Astrocyte of the spinal cord (primary cell): ENCODE measurements around the gene RNF40.
A peak's percentile ranks its signal among the peaks of the same experiment; 100 is the strongest.

Experiments used
- DNase-seq: peaks from one replicate; pipeline ENCODE4 v3.0.0; 2011; ENCODE audit warnings: low read depth, low spot score
- H3K4me3 ChIP-seq: 2 replicates; pipeline ENCODE4 v1.5.1; 2011; ENCODE audit warnings: low read depth, mild to moderate bottlenecking, low read length, moderate library complexity
- CTCF ChIP-seq: IDR thresholded peaks from 2 replicates; pipeline ENCODE4 v1.5.1; 2012; ENCODE audit warnings: low read depth, mild to moderate bottlenecking, low read length, inconsistent platforms
- in situ Hi-C: cut with HindIII; loops from 2 replicates; pipeline ENCODE4 v1.10.0; 2017; ENCODE audit warnings: low sequenced_read_pairs

RNF40 gene

GRCh38 chr16:30775131-30775391 is 12.9 kb downstream of the RNF40 start:
- DNase-seq = no peak
- TF ChIP-seq CTCF = no peak
- in situ Hi-C loops = loop anchor here (25.0 kb wide), 1 partner anchor 112 kb away; the partner anchor contains the start of genes BCL7C and CTF1
- H3K4me3 ChIP-seq = peak overlapping the region; percentile 48

GRCh38 chr16:30775392-30776188 is 13.5 kb downstream of the RNF40 start:
- in situ Hi-C loops = loop anchor here (25.0 kb wide), 1 partner anchor 112 kb away; the partner anchor contains the start of genes BCL7C and CTF1
- no peak for TF ChIP-seq CTCF
- DNase-seq = peak; percentile 82
- H3K4me3 ChIP-seq = peak overlapping the region; percentile 48

DNA sequence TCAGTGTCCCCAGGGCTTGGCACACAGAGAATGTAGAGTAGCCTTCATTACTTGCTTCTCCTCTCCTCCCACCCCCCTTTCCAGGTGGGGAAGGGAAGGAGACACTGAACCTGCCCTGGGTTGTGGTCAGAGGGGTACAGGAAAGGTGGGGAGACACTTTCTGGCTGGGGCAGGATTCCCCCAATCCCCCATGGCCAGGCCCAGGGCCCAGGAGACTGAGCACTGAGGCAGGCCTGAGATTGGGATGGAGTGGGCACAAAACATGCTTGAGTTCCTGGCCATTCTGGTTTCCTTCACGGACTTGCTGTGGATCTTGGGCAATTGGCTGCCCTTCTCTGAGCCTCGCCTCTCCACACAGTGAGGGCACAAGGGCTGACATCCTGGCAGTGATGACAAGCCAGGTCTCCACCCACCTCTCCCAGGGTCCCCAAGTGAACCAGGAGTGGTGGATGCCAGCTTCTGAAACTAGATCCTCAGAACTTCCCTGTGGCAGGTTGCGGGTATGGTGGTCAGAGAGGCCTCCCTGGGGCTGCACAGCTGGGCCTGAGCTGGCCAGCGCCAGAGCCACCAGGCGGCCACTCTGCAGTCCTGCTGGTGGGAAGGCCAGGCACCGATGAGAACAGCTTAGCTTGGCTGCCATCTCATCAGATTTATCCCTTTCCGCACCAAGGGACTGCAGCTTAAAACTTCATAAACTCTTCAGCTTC is 15.6 kb downstream of the RNF40 start:
- no peak overlapping the region for H3K4me3 ChIP-seq
- no peak for DNase-seq
- in situ Hi-C loops = loop anchor here (25.0 kb wide), 1 partner anchor 110 kb away; the partner anchor contains the start of genes BCL7C and CTF1
- TF ChIP-seq CTCF = no peak

DNA sequence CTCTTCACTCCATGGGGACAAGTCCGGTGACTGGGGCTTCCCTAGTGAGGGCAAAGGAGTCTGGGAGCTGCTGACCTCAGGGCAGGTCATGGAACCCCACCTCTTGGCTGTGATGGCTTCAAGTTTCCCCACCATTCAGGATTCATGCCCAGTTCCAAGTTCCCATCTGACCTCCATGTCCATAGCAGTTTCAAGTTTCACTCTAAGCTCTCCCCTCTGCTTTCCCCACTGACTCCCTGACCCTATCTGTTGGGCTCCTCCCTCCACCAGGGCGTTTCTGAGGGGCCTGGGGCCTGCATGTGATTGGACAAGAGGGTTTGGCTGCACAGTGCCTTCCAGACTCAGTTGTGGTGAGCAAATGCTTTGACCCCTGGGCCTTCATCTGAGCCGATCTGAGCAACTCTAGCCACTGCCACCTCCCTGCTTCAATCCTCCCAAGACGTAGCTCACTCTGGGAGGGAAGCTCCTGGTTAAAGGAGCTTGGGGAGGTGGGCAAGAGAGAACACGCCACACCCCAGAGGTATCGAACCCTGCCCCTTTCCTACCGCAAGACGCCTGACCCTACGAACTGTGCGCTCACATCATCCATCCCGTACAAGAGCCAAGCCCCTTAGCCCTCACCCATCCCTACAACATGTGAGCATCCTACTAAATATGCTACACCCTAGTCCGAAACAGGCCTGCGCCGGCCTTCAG is 16.6 kb downstream of the RNF40 start:
- H3K4me3 ChIP-seq = no peak overlapping the region
- TF ChIP-seq CTCF = no peak
- no peak for DNase-seq
- in situ Hi-C loops = loop anchor here (25.0 kb wide), 1 partner anchor 109 kb away; the partner anchor contains the start of genes BCL7C and CTF1

DNA sequence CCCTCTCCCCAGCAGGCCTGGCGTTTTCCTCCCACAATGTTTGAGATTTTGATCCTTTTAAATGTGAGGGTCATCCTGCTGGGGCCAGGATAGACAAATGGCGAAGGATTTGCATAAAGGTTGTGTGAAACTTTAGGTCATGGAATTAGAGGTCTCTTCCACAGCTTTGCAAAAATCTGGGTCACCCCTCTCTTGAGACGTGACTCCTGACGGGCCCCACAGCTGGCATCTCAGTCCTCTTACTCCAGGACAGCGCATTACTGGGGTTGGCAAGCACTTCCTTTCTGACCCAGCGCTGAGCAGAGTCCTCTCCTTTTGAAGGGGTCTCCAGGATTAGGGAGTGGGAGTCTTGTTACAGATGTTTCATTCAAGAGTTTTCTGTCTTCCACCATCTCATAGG is 17.5 kb downstream of the RNF40 start:
- no peak for DNase-seq
- in situ Hi-C loops = loop anchor here (25.0 kb wide), 1 partner anchor 108 kb away; the partner anchor contains the start of genes BCL7C and CTF1
- H3K4me3 ChIP-seq = no peak overlapping the region
- TF ChIP-seq CTCF = no peak

- DNase-seq = no peak
- in situ Hi-C loops = loop anchor here (25.0 kb wide), 1 partner anchor 107 kb away; the partner anchor contains the start of genes BCL7C and CTF1
- no peak for TF ChIP-seq CTCF
- H3K4me3 ChIP-seq = no peak overlapping the region
Measured at GRCh38 chr16:30780021-30780420, 17.9 kb downstream of the RNF40 start.
